Right forelimb (tissue), 1 donor: ENCODE data around the gene GBP7.
"Not testable (repeated sequence)": the region's sequence is repeated elsewhere in the genome, so short reads cannot be mapped to it uniquely, and the experiment has no call there.

Experiments
- DNase-seq: peaks from one replicate; pipeline ENCODE4 v3.0.0-alpha.2; 2018

GBP7 gene, protein sequence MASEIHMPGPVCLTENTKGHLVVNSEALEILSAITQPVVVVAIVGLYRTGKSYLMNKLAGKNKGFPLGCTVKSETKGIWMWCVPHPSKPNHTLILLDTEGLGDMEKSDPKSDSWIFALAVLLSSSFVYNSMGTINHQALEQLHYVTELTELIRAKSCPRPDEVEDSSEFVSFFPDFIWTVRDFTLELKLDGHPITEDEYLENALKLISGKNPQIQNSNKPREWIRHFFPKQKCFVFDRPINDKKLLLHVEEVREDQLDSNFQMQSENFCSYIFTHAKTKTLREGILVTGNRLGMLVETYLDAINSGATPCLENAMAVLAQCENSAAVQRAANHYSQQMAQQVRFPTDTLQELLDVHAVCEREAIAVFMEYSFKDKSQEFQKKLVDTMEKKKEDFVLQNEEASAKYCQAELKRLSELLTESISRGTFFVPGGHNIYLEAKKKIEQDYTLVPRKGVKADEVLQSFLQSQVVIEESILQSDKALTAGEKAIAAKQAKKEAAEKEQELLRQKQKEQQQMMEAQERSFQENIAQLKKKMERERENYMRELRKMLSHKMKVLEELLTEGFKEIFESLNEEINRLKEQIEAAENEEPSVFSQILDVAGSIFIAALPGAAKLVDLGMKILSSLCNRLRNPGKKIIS

DNA sequence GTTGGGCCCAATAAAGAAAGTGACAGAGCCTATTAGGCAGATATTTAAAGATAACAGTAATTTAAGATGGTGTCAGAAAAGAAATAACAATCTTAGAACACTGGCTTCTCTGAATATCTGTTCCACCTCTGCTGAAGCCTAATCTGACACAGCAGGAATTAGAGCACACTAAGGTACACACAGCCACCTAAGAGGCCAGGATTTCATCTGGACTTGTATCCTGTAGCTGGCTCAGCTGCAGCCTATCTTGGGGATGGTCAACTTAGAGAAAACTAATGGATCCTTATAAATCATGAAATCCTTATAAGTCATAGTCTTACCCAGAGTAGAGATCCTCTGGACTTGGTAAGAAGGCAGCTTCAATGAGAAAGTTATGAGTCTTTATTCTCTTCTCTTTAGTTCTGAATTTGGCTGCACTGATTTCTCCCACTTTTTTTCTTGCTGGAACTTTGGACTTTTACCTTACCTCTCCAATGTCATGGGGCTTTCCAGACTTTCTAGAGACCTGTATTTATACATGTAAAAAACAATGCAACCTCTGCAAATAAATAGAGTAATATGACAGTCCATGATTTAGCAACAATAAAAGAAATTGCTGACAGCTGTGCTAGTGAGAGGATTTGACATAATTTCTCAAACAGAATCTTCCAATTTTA is at the start of gene GBP7:
TSS of gene GBP7 (minus strand) at position 403 of the 656 bp plus-strand sequence. CDS start 4,068 bp downstream, outside the sequence.
- no peak for DNase-seq

DNA sequence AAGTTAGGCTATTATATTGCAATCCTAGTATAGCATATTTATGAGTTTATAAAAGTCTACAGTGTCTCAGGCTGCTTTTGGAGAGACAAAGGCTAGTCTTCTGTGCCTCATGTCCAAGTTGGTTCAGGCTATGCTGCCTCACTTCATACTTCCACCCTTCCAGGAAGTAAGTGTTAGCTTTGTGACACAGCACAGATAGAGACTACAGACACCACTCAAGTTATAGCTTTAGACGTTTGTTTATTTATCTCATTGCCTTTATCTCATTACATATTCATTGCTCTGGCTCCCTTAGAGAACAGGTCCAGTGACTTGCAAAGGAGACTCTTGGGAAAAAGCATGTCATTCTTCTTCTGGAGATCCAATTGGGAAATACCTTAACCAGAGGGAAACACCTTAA is 45.5 kb upstream of the GBP7 start:
- DNase-seq, result no peak

DNA sequence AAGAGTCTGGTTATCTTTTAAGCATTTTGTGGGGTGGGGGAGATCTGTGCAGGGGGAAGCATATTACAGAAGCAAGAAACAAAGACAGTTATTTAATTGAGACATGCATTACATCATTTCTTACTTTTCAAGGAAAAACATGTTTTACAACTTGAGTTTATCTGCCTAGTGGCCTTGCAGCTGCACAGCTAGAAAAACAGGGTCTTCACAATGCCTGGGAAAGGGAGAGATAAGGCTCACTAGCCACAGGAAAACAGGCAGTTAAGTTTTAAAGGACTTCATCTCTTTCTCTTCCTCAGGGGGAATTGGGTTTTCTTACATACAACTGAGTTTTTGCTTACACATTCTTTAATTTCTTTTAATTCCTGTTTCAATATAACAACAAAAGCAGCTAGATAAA is 44.0 kb upstream of the GBP7 start:
- not testable (repeated sequence) for DNase-seq

DNA sequence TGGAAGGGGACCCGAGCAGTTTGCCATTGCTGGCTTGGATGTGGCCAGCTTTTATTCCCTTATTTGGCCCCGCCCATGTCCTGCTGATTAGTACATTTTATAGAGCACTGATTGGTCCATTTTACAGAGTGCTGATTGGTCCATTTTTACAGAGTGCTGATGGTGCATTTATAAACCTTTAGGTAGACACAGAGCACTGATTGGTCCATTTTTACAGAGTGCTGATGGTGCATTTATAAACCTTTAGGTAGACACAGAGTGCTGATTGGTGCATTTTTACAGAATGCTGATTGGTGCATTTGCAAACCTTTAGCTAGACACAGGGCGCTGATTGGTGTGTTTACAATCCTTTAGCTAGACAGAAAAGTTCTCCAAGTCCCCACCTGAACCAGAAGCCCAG is 43.1 kb upstream of the GBP7 start:
- DNase-seq, result not testable (repeated sequence)

DNA sequence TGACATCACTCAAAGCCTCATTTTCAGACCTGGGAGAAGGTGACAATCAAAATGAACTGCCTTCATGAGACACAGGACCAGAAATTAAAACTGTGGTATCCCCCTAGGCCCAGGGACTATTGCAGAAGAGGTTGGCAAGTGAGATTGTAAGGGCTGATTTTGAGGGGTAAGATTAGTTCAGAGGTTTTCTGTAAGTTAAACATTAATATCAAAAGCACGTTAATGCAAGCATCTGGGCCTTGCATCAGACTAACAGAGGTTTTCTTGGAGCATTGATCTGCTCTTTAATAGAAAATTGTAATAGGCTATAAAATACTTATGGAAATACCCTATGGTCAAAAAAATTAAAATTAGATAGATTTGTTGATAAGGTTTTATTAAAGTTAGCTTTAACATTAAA is 37.5 kb upstream of the GBP7 start:
- no peak for DNase-seq

DNA sequence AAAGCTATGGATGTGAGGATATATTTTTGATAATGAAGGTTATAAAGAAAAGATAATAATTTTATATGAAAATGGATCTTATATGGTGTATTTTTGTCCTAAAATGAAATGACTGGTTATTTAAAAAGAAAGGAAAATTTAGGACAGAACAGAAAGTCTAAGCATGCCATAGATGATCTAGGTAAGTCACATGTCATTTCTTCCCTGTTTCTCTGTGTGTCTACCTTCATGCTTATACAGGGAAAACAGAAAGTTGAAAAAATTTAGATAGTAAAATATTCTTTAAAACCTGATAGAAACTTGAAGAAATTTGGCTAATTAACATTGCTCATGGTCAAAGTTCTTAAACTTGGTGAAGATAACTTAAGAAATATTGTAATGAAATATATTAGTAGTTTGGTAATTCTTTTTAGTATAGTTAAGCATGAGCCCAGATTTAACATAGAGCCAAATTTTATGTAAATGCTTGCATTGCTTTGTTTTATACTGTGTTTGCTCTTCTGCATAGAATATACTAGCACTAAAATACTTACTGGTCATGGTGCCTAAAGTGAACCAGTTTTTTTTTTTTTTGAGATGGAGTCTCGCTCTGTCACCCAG is 35.3 kb upstream of the GBP7 start:
- DNase-seq, result no peak

DNA sequence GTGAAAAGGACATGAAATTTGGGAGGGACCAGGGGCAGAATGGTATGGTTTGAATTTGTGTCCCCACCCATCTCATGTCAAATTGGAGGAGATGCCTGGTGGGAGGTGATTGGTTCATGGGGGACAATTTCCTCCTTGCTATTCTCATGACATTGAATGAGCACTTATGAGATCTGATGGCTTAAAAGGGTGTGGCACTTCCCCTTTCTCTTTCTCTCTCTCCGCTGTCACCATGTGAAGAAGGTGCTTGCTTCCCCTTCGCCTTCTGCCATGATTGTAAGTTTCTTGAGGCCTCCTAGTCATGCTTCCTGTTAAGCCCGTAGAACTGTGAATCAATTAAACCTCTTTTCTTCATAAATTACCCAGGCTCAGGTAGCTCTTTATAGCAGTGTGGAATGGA is 30.6 kb upstream of the GBP7 start:
- no peak for DNase-seq

DNA sequence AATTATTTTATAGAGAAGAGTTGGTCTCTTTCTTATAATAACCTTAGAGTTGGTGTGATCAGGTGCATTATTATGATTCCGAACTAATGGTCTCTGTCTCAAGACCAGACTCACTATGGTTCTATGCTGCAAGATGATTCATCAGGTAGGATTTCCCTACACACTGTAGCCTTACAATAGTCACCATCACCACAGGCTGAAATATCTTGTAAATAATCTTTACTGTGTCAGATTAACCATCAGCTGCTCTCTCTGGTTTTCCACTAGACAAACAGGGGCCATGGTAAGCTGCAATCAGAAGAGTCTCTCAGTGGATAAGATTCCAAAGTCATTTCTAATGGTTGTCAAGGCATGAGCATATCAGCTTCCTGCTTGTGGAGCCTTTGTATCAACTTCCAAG is 27.4 kb upstream of the GBP7 start:
- no peak for DNase-seq

DNA sequence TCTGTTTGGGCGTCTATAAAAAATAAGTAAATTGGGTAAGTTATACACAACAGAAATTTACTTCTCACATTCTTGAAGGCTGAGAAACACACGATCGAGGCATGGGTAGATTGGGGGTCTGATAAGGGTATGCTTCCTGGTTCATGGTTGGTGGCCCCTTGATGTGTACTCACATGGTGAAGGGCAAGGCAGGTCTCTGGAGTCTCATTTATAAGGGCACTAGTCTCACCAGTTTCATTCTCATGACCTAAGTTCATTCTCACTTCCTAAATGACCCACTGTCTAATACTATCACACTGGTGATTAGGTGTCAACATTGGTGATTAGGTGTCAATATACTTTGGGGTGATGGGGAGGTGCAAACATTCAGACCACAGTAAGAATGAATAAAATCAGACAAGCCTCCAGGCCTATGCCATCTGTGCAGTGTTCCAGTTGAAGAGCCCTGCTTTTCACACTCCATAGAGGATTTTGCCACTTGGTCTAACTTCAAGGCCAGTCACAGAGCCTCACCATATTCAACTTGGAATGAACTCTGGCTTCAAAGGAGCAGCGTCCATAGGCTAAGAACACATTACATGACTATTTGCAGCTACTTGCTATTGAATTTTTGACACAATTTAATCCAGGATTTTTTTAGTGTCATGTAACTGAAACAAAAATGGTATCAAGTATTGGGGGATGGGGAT is 25.4 kb upstream of the GBP7 start:
- DNase-seq, result no peak

DNA sequence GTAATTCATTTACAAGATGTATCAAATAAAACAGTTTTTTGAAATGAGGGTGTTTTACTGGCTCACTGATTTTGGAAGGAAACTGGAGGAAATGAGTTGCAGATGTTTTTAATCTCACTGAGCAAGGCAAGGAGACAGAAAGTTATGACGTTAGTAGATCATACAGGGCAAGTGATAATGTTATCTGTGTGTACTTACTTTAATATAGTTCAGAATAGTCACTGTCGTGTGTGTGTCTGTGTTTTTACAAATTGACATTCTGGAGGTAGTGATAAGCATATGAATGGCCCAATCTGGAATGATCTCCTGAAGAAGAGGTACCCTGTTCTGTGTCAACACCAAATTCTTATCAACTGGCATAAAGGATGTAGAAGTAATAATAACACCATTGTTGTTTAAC is 24.9 kb upstream of the GBP7 start:
- DNase-seq, result no peak

DNA sequence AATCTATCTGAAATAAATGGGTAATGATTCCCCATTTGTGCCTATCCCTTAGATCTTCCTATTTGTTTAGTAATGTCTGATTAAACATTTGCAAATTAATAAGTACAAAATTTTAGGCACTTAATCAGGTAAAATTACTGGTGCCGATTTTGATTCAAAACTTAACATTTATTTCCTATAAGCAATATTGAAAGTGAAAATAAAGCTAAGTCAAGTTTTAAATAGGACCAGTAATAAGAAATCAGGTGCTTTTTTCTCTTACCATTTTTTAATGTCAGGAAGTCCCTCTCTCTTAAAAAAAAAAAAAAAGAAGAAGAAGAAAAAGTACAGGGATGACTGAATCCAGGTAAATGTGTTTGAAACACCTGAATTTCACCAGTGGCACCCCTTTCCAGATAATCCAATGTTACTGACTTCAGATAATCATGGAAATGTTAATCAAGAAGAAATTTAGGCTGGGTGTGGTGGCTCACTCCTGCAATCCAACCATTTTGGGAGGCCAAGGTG is 23.8 kb upstream of the GBP7 start:
- no peak for DNase-seq

DNA sequence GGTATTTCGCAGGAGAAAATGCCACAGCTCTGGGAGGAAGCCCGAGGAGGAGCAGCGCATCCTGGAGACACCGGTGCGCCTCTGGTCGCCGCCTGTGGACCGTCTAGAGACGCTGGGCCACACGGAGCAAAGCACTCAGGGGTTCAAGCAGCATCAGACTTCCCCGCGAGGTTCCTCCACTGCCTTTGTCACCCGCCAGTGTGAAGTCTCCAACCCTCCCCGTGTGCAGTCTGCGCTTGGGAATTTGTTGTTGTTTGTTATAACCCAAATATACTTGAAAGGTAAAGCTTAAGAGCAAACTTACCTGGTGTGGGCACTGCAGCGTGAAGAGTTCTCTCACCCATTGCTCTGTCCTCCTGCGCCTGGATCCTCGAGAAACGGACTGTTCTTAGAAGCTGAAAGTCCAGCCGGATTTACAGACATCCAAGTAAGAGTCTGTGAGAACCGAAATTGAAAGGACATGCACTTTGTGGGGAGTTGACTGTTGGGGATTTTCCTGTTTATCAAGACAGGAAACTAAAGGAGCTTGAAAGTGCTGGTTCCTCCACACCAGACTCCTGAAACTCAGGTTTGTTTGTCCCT is 22.8 kb upstream of the GBP7 start, which contains the start of gene GBP4:
TSS of gene GBP4 (minus strand) at position 452 of the 582 bp plus-strand sequence. CDS start at position 344, 108 bp downstream.
- DNase-seq, result peak; percentile 43

DNA sequence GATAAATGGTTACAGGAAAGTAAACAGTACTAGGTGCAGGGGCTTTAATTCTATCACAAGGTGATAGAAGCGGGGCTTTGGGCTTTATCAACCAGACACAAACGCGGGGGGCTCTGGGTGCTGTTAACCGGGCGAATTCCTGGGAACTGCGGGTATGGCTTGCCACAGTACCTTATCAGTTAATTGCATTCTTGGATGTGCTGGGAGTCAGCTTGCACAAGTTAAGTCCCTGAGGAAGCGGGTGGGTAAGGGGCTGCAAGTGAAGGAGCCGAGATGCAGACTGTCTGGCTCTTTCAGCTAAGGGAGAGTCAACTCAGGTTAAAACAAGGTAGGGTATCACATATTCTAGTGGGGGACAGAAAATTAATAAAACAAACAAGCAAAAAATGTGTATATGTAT is 22.3 kb upstream of the GBP7 start:
- no peak for DNase-seq

DNA sequence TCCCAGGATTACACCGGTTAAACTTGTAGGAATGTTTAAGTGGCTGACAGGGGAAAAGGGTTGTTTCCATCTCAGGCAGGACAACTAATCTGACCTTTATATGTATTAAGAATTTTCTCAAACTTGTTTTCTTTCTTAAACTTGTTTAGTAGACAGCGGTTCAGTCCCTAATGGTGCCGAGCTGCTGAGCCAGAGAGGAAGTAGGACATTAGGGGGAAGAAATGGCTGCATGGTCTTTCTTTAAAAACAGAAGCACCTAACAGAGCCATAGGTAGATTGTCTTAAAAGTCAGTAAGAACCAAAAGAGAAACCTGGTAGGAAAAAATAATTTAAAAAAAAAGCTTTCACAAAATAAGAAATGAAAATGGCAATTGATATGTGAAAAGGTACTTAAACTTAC is 19.7 kb upstream of the GBP7 start:
- DNase-seq, result no peak

DNA sequence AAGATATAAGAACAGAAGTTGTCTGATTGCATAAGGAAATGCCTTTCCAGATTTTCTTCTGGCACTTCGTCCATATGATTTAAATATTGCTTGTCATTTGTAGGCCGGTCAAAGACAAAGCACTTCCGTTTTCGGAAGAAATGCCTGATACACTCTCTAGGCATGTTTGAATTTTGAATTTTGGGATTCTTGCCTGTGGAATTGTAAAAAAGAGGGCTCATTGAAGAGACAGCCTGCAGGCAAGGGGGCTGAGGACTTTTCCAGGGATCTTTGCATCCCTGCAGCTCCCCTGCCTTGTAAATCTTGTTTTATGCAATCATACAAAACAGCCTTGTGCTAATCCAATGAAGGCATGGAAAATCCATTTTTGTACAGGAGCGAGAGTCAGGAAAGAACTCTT is 15.5 kb upstream of the GBP7 start:
- no peak for DNase-seq

DNA sequence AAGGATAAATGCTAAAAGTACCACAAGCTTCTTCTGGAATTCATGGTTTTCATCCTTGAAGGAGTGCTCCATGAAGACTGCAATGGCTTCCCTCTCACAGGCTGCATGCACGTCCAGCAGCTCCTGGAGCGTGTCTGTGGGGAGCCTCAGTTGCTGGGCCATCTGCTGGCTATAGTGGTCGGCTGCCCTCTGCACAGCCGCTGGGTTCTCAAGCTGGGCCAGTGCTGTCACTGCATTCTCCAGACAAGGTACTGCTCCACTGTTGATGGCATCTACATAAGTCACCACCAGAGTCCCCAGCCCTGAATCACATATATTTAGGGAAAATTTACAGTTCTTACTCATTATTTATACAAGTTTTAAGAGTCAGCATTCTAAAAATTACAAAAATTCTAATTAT is 14.2 kb upstream of the GBP7 start:
- DNase-seq, result no peak

DNA sequence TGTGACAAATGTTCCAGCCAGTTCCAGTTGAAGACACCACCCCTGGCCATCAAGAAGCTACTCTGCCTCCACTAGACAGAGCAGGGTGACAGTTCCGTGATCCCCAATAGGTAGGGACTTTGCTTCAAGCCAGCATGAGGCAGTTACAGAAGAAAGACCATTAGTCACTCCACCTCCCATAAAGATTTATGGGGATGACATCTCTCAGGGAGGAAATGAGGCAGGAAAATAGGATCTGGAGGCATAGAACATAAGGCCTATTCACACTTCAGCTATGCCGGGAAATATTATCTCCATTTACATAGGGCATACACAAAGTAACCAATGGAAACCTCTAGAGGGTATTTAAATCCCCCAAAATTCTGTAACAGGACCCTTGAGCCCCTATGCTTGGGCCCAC is 3.5 kb upstream of the GBP7 start:
- no peak for DNase-seq

DNA sequence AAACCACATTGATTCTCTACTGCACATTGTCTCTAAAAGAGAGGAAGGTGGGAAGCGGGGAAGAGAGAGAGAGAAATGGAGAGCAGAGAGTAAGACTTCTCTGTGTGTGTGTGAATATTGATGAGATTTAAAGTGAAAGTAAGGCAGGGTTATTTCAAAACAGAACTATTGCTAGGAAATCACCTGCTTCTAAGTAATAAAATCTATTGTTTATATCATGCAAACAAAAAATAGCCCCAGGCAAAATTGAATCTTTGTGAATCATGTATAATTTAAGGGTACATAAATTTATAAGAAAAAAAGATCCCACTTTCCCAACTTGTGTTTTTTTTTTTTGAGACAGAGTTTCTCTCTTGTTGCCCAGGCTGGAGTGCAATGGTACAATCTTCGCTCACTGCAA is 1.2 kb upstream of the GBP7 start:
- DNase-seq, result no peak

DNA sequence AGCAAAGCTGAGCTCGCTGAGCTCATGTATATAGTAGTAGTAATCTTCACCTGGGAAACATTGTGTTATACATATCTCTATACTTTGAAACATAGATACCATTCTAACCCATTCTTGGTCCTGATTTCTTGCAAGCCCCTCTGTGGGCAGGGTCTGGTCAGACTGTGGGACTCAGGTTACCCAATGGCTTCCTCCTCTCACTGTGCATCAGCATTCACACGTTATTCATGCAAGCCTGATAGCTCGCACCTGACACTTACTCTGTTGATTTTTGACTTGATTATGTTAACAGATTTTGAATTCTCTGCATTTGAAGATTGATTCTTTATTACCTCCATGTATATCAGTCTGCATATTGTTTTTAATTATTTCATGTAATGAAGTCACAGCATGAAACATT is 1.3 kb downstream of the GBP7 start:
- DNase-seq, result no peak

DNA sequence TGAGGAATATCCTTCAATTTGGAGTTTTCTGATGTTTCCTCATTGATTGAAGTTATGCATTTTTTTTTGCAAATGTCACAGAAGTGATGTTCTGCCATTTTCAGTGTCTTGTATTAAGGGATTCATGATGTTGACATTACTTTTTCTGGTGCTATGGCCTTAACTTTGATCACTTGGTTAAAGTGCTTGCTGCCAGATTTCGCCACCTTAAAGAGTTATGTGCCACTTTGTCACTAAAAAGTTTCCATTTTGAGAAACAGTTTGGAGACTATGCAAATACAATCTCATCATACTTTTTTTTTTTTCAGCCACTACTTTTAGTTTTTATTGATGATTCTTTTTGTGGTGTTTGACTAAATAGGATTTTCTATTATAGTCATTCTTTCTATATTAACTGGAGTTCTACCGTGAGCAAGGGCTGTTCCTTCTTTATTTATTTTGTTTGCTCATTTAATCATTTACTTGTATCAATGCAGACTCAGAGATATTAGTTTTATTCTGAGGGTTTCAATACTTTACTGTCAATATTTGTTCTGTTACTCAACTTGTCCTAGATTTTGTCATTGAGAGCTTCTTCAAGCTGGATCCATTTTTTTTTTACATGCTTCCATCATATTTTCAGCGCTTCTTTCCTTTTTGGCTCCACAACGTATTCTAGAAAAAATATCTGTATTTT is 3.2 kb downstream of the GBP7 start:
- no peak for DNase-seq

DNA sequence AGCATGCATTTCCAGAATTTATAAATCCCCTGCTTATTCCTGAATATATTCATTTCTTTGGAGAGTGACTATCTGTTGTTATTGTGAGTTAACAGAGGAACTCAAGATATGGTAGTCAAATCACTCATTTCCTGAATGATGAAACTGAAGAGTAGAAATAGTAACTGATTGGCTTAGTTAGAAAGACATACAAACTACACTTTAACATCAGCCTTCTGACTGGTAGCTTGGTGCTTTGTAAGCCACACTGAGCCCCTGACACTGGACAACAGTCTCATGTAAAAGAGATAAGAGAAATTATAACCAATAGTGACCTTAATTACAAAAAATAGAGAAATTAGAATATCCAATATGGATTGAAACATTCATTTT is 4.8 kb downstream of the GBP7 start:
- DNase-seq, result no peak
